Endothelial cell of umbilical vein (primary cell): ENCODE measurements around the gene GFAP. TPM values are rescaled to one million over a fixed set of nuclear protein-coding genes. Genes with fewer than 3 reads are reported as not detected.

ENCODE experiments used
- BruUV-seq: library from RNA; stranded (reverse); fragments of 400-500 nt; replicated peaks from 2 replicates; lab custom pipeline; 2021; lab: Mats Ljungman, UMichigan
- CTCF ChIA-PET: fragments of 300-600, 350-600 bp; sonication (Branson Sonifier 250); formaldehyde crosslinking; loops from one replicate; lab custom pipeline; 2021; ENCODE audit warnings: antibody characterized with exemption, inconsistent platforms; lab: Charles Lee
- POLR2A ChIA-PET: fragments of 300-600, 350-600 bp; sonication (Branson Sonifier 250); formaldehyde crosslinking; loops from one replicate; lab custom pipeline; 2021; ENCODE audit warnings: antibody characterized with exemption, inconsistent platforms; lab: Charles Lee
- DNase-seq: peaks from one replicate; pipeline ENCODE4 v3.0.0-alpha.2; 2011; ENCODE audit warnings: low read depth, low spot score
- FAIRE-seq: peaks from 2 replicates; lab custom pipeline; 2011; peaks lifted over from hg19 to GRCh38; lab: Jason Lieb, UNC
- H2AFZ ChIP-seq: 2 replicates; pipeline ENCODE4 v1.6.0; 2012; ENCODE audit warnings: low read depth, low read length, control low read depth, inconsistent platforms
- H3K27ac ChIP-seq: 2 replicates; pipeline ENCODE4 v1.5.1; 2011; ENCODE audit warnings: low read depth, mild to moderate bottlenecking, control low read depth, low read length, moderate library complexity; ENCODE audit not compliant: insufficient read depth
- H3K27me3 ChIP-seq, 2 experiments: 2 replicates each; pipeline versions ENCODE4 v1.6.0 to v1.6.1; 2011; ENCODE audit warnings: low read length in 2 of 2, mixed read lengths in 1 of 2; ENCODE audit not compliant: control insufficient read depth in 2 of 2, insufficient read depth in 2 of 2
- H3K36me3 ChIP-seq, 2 experiments: 2 replicates in 1 of 2; 3 replicates in 1 of 2; pipeline ENCODE4 v1.5.1; 2011; ENCODE audit warnings: low read length in 2 of 2, mild to moderate bottlenecking in 1 of 2, moderate library complexity in 1 of 2; ENCODE audit not compliant: control insufficient read depth in 2 of 2, insufficient read depth in 2 of 2; ENCODE audit errors: extremely low read depth in 1 of 2
- H3K4me1 ChIP-seq: 3 replicates; pipeline ENCODE4 v1.5.1; 2011; ENCODE audit warnings: mild to moderate bottlenecking, low read length; ENCODE audit not compliant: control insufficient read depth, insufficient read depth; ENCODE audit errors: extremely low read depth
- H3K4me2 ChIP-seq: 2 replicates; pipeline ENCODE4 v1.6.1; 2011; ENCODE audit warnings: low read length, control low read depth, mixed read lengths; ENCODE audit not compliant: insufficient read depth
- H3K4me3 ChIP-seq, 3 experiments: fragments of 200-600 bp in 1 of 3; sonication (generic), shearing (Covaris generic) in 1 of 3; replicated peaks in 1 of 3; 2 replicates each; pipeline ENCODE4 v1.5.1; 2011 to 2016; ENCODE audit warnings: control low read depth in 3 of 3, low read length in 3 of 3, mild to moderate bottlenecking in 2 of 3, inconsistent platforms in 1 of 3, low read depth in 1 of 3, moderate library complexity in 1 of 3; ENCODE audit not compliant: insufficient read depth in 1 of 3
- H3K79me2 ChIP-seq: 2 replicates; pipeline ENCODE4 v1.6.0; 2012; ENCODE audit warnings: low read length, inconsistent platforms; ENCODE audit not compliant: control insufficient read depth, insufficient read depth
- H3K9ac ChIP-seq: replicated peaks from 2 replicates; pipeline ENCODE3; 2011; ENCODE audit warnings: low read length, control low read depth; ENCODE audit not compliant: insufficient read depth; ENCODE audit errors: extremely low read depth
- H3K9me1 ChIP-seq: replicated peaks from 3 replicates; pipeline ENCODE4 v1.6.0; 2011; ENCODE audit warnings: mild to moderate bottlenecking, low read length; ENCODE audit not compliant: control insufficient read depth, insufficient read depth; ENCODE audit errors: extremely low read depth
- H3K9me3 ChIP-seq: replicated peaks from 2 replicates; pipeline ENCODE4 v1.5.1; 2012; ENCODE audit warnings: low read length, inconsistent platforms; ENCODE audit not compliant: control insufficient read depth, insufficient read depth
- H4K20me1 ChIP-seq: replicated peaks from 2 replicates; pipeline ENCODE3; 2011; ENCODE audit warnings: mild to moderate bottlenecking, low read length; ENCODE audit not compliant: control insufficient read depth, insufficient read depth; ENCODE audit errors: extremely low read depth
- EZH2 ChIP-seq: IDR thresholded peaks from 2 replicates; pipeline ENCODE4 v1.6.1; 2012; ENCODE audit warnings: borderline replicate concordance, low read depth, mild to moderate bottlenecking, moderate library complexity, low read length, inconsistent platforms; ENCODE audit not compliant: severe bottlenecking
- FOS ChIP-seq: IDR thresholded peaks from 2 replicates; pipeline ENCODE4 v1.6.1; 2011; ENCODE audit warnings: mild to moderate bottlenecking, low read length, moderate library complexity, borderline replicate concordance; ENCODE audit not compliant: insufficient read depth
- GATA2 ChIP-seq: IDR thresholded peaks from 2 replicates; pipeline ENCODE4 v1.7.0; 2011; ENCODE audit warnings: low read depth, mild to moderate bottlenecking, moderate library complexity, mixed read lengths, low read length; ENCODE audit not compliant: insufficient read length, insufficient read depth
- JUN ChIP-seq: IDR thresholded peaks from 2 replicates; pipeline ENCODE4 v1.6.1; 2011; ENCODE audit warnings: borderline replicate concordance, low read depth; ENCODE audit not compliant: insufficient read length, insufficient read depth
- MYC ChIP-seq: IDR thresholded peaks from one replicate; pipeline ENCODE4 v1.6.1; 2011; ENCODE audit warnings: mild to moderate bottlenecking, low read depth, low read length
- POLR2A ChIP-seq: IDR thresholded peaks from 2 replicates; pipeline ENCODE4 v1.6.1; 2012; ENCODE audit warnings: low read depth, mild to moderate bottlenecking, control low read depth, low read length
- POLR2AphosphoS5 ChIP-seq: IDR thresholded peaks from 2 replicates; pipeline ENCODE4 v1.6.1; 2012; ENCODE audit warnings: low read depth, mild to moderate bottlenecking, control low read depth, low read length, moderate library complexity; ENCODE audit not compliant: insufficient read depth
- dilution Hi-C: fragments of 300-500 bp; cut with MboI; formaldehyde crosslinking; loops from one replicate; pipeline ENCODE4 v1.15.0; 2019; ENCODE audit warnings: low sequenced_read_pairs; ENCODE audit not compliant: extremely low pct_ligation_motif_present
- intact Hi-C: fragments of 100-400 bp; cut with micrococcal nuclease; formaldehyde crosslinking; loops from one replicate; pipeline ENCODE4 v1.10.0; 2022
- polyA plus RNA-seq, 4 experiments: library from polyadenylated mRNA; depleted of rRNA in 3 of 4; stranded (reverse) in 3 of 4; unstranded in 1 of 4; fragments of >200 nt; gene quantifications; 2 replicates each; pipeline versions ENCODE4 v1.2.1 to v1.2.3, GENCODE V29; 2011 to 2012; ENCODE audit warnings: missing spikeins in 1 of 4
- total RNA-seq: library from RNA; stranded (reverse); gene quantifications from 2 replicates; pipeline ENCODE4 v1.2.3, GENCODE V29; 2021
- TF ChIP-seq, protein P1 (sequence below), 2 donors: IDR thresholded peaks; 1 replicate in 1 of 2; 2 replicates in 1 of 2; pipeline ENCODE4 v1.5.1; 2011; ENCODE audit warnings: low read length in 2 of 2, mild to moderate bottlenecking in 2 of 2, moderate library complexity in 2 of 2, control low read depth in 1 of 2, inconsistent platforms in 1 of 2, low read depth in 1 of 2; ENCODE audit not compliant: insufficient read depth in 1 of 2; ENCODE audit errors: extremely low read depth in 1 of 2

The GFAP gene
- total and polyA plus RNA-seq, 2 donors (not counting 3 experiments of a cell fraction or from before 2014, with no cell fraction given) = 0.07 to 0.42 TPM

DNA sequence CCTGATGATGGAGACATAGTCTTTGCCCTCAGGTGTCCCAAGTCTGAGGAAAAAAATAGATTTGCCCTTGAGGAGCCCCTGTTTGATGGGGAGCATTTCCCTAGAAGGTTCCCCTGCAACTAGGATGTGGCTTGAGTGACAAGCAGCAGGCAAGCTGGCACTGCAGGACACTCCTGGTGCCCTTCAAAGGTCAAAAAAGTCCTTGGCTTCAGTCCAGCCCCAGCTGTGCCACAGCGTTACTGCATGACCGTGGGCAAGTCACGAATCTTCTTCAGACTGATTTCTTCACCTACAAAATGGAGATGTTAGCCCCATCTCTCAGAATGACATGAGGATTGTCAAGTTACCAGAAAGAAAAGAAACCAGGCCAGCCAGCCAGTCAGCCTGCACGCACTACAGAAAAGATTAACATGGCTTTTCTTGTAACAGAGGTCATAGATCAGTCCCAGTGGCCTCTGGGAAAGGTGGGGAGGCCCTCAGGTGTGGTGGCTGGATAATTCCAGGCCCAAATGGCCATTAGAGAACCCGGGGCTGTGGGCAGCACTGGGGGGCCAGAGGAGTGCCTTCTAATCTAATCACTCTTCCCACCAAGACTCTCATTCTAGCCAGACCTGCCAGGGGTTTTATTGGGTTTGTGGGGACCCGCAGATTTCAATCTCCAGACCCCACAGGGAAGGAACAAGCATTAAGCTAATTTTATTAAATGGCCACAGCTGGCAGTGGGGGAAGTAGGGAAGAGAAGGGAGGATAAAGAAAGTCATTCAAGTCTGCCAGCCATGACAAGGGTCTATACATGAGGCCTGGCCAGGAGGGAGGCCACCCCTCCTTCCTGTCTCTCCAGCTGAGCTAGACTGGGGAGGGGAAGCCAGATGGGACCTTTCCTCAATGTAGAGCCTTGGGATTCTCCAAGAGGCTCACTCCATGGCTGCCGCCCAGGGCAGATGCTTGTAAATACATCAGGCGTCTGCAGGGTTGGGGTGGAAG is 42.0 kb upstream of the GFAP start:
- Histone ChIP-seq H3K4me2 (no peak overlapping the region), H3K4me3 (no peak overlapping the region), H3K9ac (no peak overlapping the region), H3K27ac (no peak overlapping the region), H2AFZ (no peak overlapping the region), H3K9me3 (no peaks in the 10 kb centered on the region), H3K4me1 (no peaks in the 10 kb centered on the region), H4K20me1 (no peaks in the 10 kb centered on the region), H3K27me3 (peaks cover 11 to 13% of the 10 kb centered on the region in 2 experiments), H3K36me3 (no peaks in the 10 kb centered on the region), H3K9me1 (no peaks in the 10 kb centered on the region), H3K79me2 (no peaks in the 10 kb centered on the region)
- CTCF ChIA-PET = interaction anchor here (0.6 to 1.3 kb wide), 3 partner anchors 9 to 61 kb away, joined by 3 to 4 read pairs (median 3); no protein-coding TSS in a partner anchor
- DNase-seq (no peak), FAIRE-seq (no peak)
- dilution Hi-C loops = no loop called here
- TF ChIP-seq EZH2 (peak; percentile 23), POLR2A (no peak)
- BruUV-seq = no TSS peak
- POLR2A ChIA-PET = no interaction called here
- intact Hi-C loops = no loop called here

DNA sequence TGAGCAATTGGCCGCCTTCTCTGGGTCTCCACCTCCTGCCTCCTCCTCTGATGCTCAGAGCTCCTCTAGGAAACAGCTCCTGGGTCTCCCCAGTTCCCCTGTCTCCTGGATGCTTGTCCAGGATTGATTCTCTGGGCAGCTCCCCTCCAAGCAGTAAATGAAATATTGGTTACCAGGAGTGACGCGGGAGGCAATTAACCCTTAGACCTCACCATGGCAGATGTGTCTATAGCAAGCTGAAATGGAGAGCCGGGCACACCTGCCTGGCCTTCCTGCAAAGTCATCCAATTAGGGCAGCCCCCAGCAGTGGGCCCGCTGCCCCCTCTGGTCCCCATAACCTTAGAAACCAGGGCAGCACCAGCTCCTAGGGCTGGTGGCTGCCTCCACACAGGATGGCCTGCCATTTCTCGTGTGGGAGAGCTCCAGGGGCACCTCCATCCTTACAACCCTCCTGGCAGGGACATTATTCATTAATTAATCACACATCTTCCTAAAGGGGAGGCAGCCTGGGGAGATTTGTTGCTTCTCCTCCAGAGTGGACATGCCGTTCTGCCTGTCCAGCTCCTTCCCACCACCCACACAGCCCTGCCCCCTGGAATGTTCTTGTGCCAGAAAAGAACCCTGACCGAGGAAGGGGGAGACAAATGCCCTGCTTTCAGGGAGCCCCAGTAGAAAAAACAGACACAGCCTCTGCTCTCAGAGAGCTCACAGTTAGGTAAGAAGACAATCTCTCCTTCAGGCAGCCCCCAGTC is 40.5 kb upstream of the GFAP start:
- Histone ChIP-seq H3K79me2 (no peaks in the 10 kb centered on the region), H3K36me3 (no peaks in the 10 kb centered on the region), H3K27ac (no peak overlapping the region), H3K9ac (no peak overlapping the region), H3K4me2 (no peak overlapping the region), H3K27me3 (peaks cover 11 to 13% of the 10 kb centered on the region in 2 experiments), H2AFZ (no peak overlapping the region), H3K9me1 (no peaks in the 10 kb centered on the region), H3K9me3 (no peaks in the 10 kb centered on the region), H3K4me3 (no peak overlapping the region), H3K4me1 (no peaks in the 10 kb centered on the region), H4K20me1 (no peaks in the 10 kb centered on the region)
- CTCF ChIA-PET = interaction anchor here (1.0 to 1.6 kb wide), 5 partner anchors 9 to 57 kb away, joined by 3 to 5 read pairs (median 3); partner anchors contain the start of gene EFTUD2
- no TSS peak for BruUV-seq
- intact Hi-C loops = no loop called here
- dilution Hi-C loops = no loop called here
- DNase-seq (no peak), FAIRE-seq (no peak)
- POLR2A ChIA-PET = no interaction called here
- TF ChIP-seq JUN (no peak), GATA2 (no peak), FOS (no peak), POLR2AphosphoS5 (no peak), MYC (no peak), POLR2A (no peak)
- TF ChIP-seq, protein P1, sequence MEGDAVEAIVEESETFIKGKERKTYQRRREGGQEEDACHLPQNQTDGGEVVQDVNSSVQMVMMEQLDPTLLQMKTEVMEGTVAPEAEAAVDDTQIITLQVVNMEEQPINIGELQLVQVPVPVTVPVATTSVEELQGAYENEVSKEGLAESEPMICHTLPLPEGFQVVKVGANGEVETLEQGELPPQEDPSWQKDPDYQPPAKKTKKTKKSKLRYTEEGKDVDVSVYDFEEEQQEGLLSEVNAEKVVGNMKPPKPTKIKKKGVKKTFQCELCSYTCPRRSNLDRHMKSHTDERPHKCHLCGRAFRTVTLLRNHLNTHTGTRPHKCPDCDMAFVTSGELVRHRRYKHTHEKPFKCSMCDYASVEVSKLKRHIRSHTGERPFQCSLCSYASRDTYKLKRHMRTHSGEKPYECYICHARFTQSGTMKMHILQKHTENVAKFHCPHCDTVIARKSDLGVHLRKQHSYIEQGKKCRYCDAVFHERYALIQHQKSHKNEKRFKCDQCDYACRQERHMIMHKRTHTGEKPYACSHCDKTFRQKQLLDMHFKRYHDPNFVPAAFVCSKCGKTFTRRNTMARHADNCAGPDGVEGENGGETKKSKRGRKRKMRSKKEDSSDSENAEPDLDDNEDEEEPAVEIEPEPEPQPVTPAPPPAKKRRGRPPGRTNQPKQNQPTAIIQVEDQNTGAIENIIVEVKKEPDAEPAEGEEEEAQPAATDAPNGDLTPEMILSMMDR (IDR thresholded peaks at IDR 0.05; ENCODE audit: extremely low read depth in 1 of 2, insufficient read depth in 1 of 2, low read depth in 1 of 2, low read length in 2 of 2) = no peak
